OCI-M1 (cell line): Measurements from ENCODE around the gene PSEN2.
"Not testable (repeated sequence)": the region's sequence is repeated elsewhere in the genome, so short reads cannot be mapped to it uniquely, and the experiment has no call there.

Experiments used
- DNase-seq: peaks from one replicate; lab custom pipeline; 2025; lab: John Stamatoyannopoulos, UW

Gene PSEN2

GRCh38 chr1:226916497-226916896 is 46.1 kb downstream of the PSEN2 start:
- DNase-seq: no peak

- DNase-seq: no peak
Observed at GRCh38 chr1:226919587-226919986, 49.2 kb downstream of the PSEN2 start.

- DNase-seq: no peak
Observed at GRCh38 chr1:226919995-226920394, 49.6 kb downstream of the PSEN2 start.

GRCh38 chr1:226920446-226920894 is 50.1 kb downstream of the PSEN2 start:
- DNase-seq: no peak

GRCh38 chr1:226921504-226921903 is 51.1 kb downstream of the PSEN2 start:
- no peak for DNase-seq

GRCh38 chr1:226929260-226930111 is 59.1 kb downstream of the PSEN2 start:
- not testable (repeated sequence) for DNase-seq

GRCh38 chr1:226934483-226935237 is 64.2 kb downstream of the PSEN2 start:
- no peak for DNase-seq

GRCh38 chr1:226937940-226938725 is 67.7 kb downstream of the PSEN2 start:
- peak; percentile 56 for DNase-seq

- DNase-seq: peak; percentile 88
Observed at GRCh38 chr1:226938903-226939437, 68.6 kb downstream of the PSEN2 start.

- DNase-seq: no peak
Observed at GRCh38 chr1:226939438-226940028, 69.1 kb downstream of the PSEN2 start.

- peak; percentile 100 for DNase-seq
Observed at GRCh38 chr1:226940029-226940805, 69.8 kb downstream of the PSEN2 start, which contains the start of gene COQ8A. COQ8A (plus strand) TSS chr1:226940294; CDS start chr1:226961386, 21,092 bp downstream.

GRCh38 chr1:226940806-226941067 is 70.3 kb downstream of the PSEN2 start:
- peak; percentile 52 for DNase-seq

- no peak for DNase-seq
Observed at GRCh38 chr1:226942392-226942791, 72.0 kb downstream of the PSEN2 start.

- no peak for DNase-seq
Observed at GRCh38 chr1:226943156-226943555, 72.7 kb downstream of the PSEN2 start.

GRCh38 chr1:226943927-226944326 is 73.5 kb downstream of the PSEN2 start:
- DNase-seq: no peak

- DNase-seq: no peak
Observed at GRCh38 chr1:226945106-226945857, 74.9 kb downstream of the PSEN2 start.
